H9 (cell line): ENCODE measurements around the gene VTN. TPM values are rescaled to one million over a fixed set of nuclear protein-coding genes. Genes with fewer than 3 reads are reported as not detected.

Source experiments
- DNase-seq: peaks from one replicate; pipeline ENCODE4 v3.0.0-alpha.2; 2017
- H2AFZ ChIP-seq: one replicate; pipeline ENCODE4 v1.6.1; 2013; ENCODE audit warnings: mild to moderate bottlenecking, low read length, control low read depth, moderate library complexity
- H2AK5ac ChIP-seq: 2 replicates; pipeline ENCODE4 v1.6.1; 2013; ENCODE audit warnings: low read length, control low read depth, mixed read lengths; ENCODE audit not compliant: insufficient read length
- H2BK120ac ChIP-seq: one replicate; pipeline ENCODE4 v1.6.1; 2013; ENCODE audit warnings: low read depth, mild to moderate bottlenecking, low read length, control low read depth, inconsistent platforms; ENCODE audit not compliant: poor library complexity, severe bottlenecking
- H2BK12ac ChIP-seq: 2 replicates; pipeline ENCODE4 v1.6.1; 2013; ENCODE audit warnings: low read length, control low read depth, mixed read lengths, low read depth; ENCODE audit not compliant: insufficient read length
- H2BK15ac ChIP-seq: 2 replicates; pipeline ENCODE4 v1.6.1; 2013; ENCODE audit warnings: low read depth, low read length, control low read depth
- H2BK20ac ChIP-seq: one replicate; pipeline ENCODE4 v1.6.1; 2013; ENCODE audit warnings: low read depth, mild to moderate bottlenecking, low read length, control low read depth, inconsistent platforms; ENCODE audit not compliant: poor library complexity, severe bottlenecking
- H2BK5ac ChIP-seq: 2 replicates; pipeline ENCODE4 v1.6.1; 2013; ENCODE audit warnings: low read length, control low read depth, mixed read lengths; ENCODE audit not compliant: insufficient read length
- H3K14ac ChIP-seq: 2 replicates; pipeline ENCODE4 v1.6.1; 2013; ENCODE audit warnings: low read length, control low read depth; ENCODE audit not compliant: insufficient read depth
- H3K18ac ChIP-seq: 2 replicates; pipeline ENCODE4 v1.6.1; 2013; ENCODE audit warnings: low read depth, mild to moderate bottlenecking, mixed read lengths, low read length, control low read depth; ENCODE audit not compliant: insufficient read length
- H3K23ac ChIP-seq: 2 replicates; pipeline ENCODE4 v1.6.1; 2013; ENCODE audit warnings: low read length, control low read depth, mixed read lengths, low read depth; ENCODE audit not compliant: insufficient read length
- H3K23me2 ChIP-seq: 2 replicates; pipeline ENCODE4 v1.6.1; 2013; ENCODE audit warnings: low read depth, mild to moderate bottlenecking, mixed read lengths, low read length, control low read depth; ENCODE audit not compliant: insufficient read length, poor library complexity, severe bottlenecking
- H3K27ac ChIP-seq: 2 replicates; pipeline ENCODE4 v1.5.1; 2013; ENCODE audit warnings: low read length, control low read depth, mixed read lengths, low read depth; ENCODE audit not compliant: insufficient read length
- H3K27me3 ChIP-seq: 2 replicates; pipeline ENCODE4 v1.6.1; 2013; ENCODE audit warnings: low read length, control low read depth, inconsistent platforms; ENCODE audit not compliant: insufficient read depth
- H3K4ac ChIP-seq: 2 replicates; pipeline ENCODE4 v1.6.1; 2013; ENCODE audit warnings: low read depth, mild to moderate bottlenecking, control low read depth, inconsistent platforms, low read length, moderate library complexity
- H3K4me1 ChIP-seq: 2 replicates; pipeline ENCODE4 v1.6.1; 2013; ENCODE audit warnings: low read length, control low read depth, inconsistent platforms; ENCODE audit not compliant: insufficient read depth
- H3K4me2 ChIP-seq: 2 replicates; pipeline ENCODE4 v1.6.1; 2013; ENCODE audit warnings: low read length, control low read depth, mixed read lengths; ENCODE audit not compliant: insufficient read length, insufficient read depth
- H3K56ac ChIP-seq: 2 replicates; pipeline ENCODE4 v1.6.1; 2013; ENCODE audit warnings: low read depth, mild to moderate bottlenecking, mixed read lengths, low read length, control low read depth; ENCODE audit not compliant: insufficient read length
- H3K79me1 ChIP-seq: 2 replicates; pipeline ENCODE4 v1.6.1; 2013; ENCODE audit warnings: low read depth, mild to moderate bottlenecking, moderate library complexity, low read length, control low read depth, inconsistent platforms; ENCODE audit not compliant: insufficient read depth, poor library complexity, severe bottlenecking
- H3K79me2 ChIP-seq: 2 replicates; pipeline ENCODE4 v1.6.1; 2013; ENCODE audit warnings: low read length, control low read depth, inconsistent platforms; ENCODE audit not compliant: insufficient read depth
- H3K9ac ChIP-seq: 2 replicates; pipeline ENCODE4 v1.6.1; 2013; ENCODE audit warnings: low read length, control low read depth, mixed read lengths; ENCODE audit not compliant: insufficient read length; ENCODE audit errors: extremely low read depth
- H3K9me3 ChIP-seq: one replicate; pipeline ENCODE4 v1.6.1; 2013; ENCODE audit warnings: low read depth, low read length, inconsistent platforms; ENCODE audit not compliant: control insufficient read depth
- H3T11ph ChIP-seq: one replicate; pipeline ENCODE4 v1.6.1; 2013; ENCODE audit warnings: mild to moderate bottlenecking, low read length, control low read depth, inconsistent platforms
- H4K20me1 ChIP-seq: one replicate; pipeline ENCODE4 v1.6.1; 2013; ENCODE audit not compliant: control insufficient read depth, insufficient read length, insufficient read depth
- H4K5ac ChIP-seq: 2 replicates; pipeline ENCODE4 v1.6.1; 2013; ENCODE audit warnings: low read depth, mild to moderate bottlenecking, mixed read lengths, low read length, control low read depth; ENCODE audit not compliant: insufficient read length
- H4K8ac ChIP-seq: replicated peaks from 2 replicates; pipeline ENCODE4 v1.6.1; 2013; ENCODE audit warnings: low read length, control low read depth, mixed read lengths, low read depth; ENCODE audit not compliant: insufficient read length
- H4K91ac ChIP-seq: 2 replicates; pipeline ENCODE4 v1.6.1; 2013; ENCODE audit warnings: low read depth, mild to moderate bottlenecking, moderate library complexity, mixed read lengths, low read length, control low read depth; ENCODE audit not compliant: insufficient read length
- H3K27ac Mint-ChIP-seq, 3 experiments: 2 replicates in 2 of 3; 3 replicates in 1 of 3; pipeline ENCODE4 v1.8.0; 2020 to 2021; ENCODE audit warnings: mixed read lengths in 3 of 3, mild to moderate bottlenecking in 1 of 3, moderate library complexity in 1 of 3
- H3K27me3 Mint-ChIP-seq: 2 replicates; pipeline ENCODE4 v1.8.0; 2021; ENCODE audit warnings: low read depth, mild to moderate bottlenecking, moderate library complexity, mixed read lengths
- H3K36me3 Mint-ChIP-seq, 3 experiments: 2 replicates in 2 of 3; 3 replicates in 1 of 3; pipeline ENCODE4 v1.8.0; 2020 to 2021; ENCODE audit warnings: low read depth in 3 of 3, mixed read lengths in 3 of 3; ENCODE audit not compliant: insufficient read depth in 1 of 3
- H3K4me1 Mint-ChIP-seq, 2 experiments: 2 replicates each; pipeline ENCODE4 v1.8.0; 2020; ENCODE audit warnings: mixed read lengths in 2 of 2
- H3K4me3 Mint-ChIP-seq, 2 experiments: 2 replicates in 1 of 2; 3 replicates in 1 of 2; pipeline ENCODE4 v1.8.0; 2020 to 2021; ENCODE audit warnings: mild to moderate bottlenecking in 2 of 2, mixed read lengths in 2 of 2, moderate library complexity in 1 of 2
- H3K9me3 Mint-ChIP-seq, 2 experiments: 2 replicates in 1 of 2; 3 replicates in 1 of 2; pipeline ENCODE4 v1.8.0; 2020; ENCODE audit warnings: mild to moderate bottlenecking in 2 of 2, mixed read lengths in 2 of 2, moderate library complexity in 1 of 2
- CTCF ChIP-seq: fragments of 200-600 bp; sonication (generic); conservative IDR thresholded peaks from 3 replicates; pipeline ENCODE4 v1.8.0; 2021; ENCODE audit warnings: antibody characterized with exemption, mild to moderate bottlenecking
- WGBS: extraction: QIAGEN DNeasy Blood & Tissue Kit; methylation state at CpG from one replicate; pipeline ENCODE4 v1.1.7; 2013; ENCODE audit warnings: missing lambda C conversion rate, low lambda C conversion rate, mixed read lengths; ENCODE audit not compliant: insufficient read length; ENCODE audit errors: extremely low coverage; 5-methylcytosine and 5-hydroxymethylcytosine counted together
- total RNA-seq: library from RNA; stranded (reverse); gene quantifications from 2 replicates; pipeline ENCODE4 v1.2.1, GENCODE V29; 2021

VTN gene
- total RNA-seq, 1 experiment from 2014 or later = not detected

DNA sequence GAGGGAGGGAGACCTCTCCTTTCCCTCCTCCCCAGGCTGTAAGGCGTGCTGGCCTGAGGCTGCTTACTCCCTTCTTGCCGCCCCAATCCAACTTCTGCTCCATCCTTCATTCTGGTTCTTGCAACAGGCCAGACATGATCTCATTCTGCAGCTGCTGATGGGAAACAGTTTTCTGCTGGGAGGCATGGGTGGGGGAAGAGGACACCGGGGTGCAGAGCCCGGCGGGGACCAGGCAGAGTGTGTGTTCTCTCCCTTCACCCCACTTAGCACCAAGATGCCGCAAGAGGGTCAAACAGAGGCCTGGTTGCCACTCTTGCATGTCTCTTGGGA is 2.8 kb upstream of the VTN start:
- Histone ChIP-seq H3K27me3 (peaks cover 12% of the 10 kb centered on the region; the same call in 1 of the 2 replicates), H2BK15ac (no peak overlapping the region), H3K27ac (no peak overlapping the region), H3K4me2 (peak overlapping the region; percentile 53), H2AK5ac (no peak overlapping the region), H3T11ph (no peak overlapping the region), H2BK5ac (no peak overlapping the region), H3K79me2 (no peaks in the 10 kb centered on the region), H2BK20ac (no peak overlapping the region), H3K18ac (no peak overlapping the region), H2BK12ac (no peak overlapping the region), H4K20me1 (peaks cover 2% of the 10 kb centered on the region), H3K14ac (no peak overlapping the region), H4K8ac (no peak overlapping the region), H3K4ac (no peak overlapping the region), H4K5ac (no peak overlapping the region), H3K23ac (no peak overlapping the region), H2AFZ (no peak overlapping the region), H3K56ac (no peak overlapping the region), H3K9ac (no peak overlapping the region), H3K23me2 (peaks cover 10% of the 10 kb centered on the region), H3K79me1 (no peaks in the 10 kb centered on the region), H3K9me3 (no peaks in the 10 kb centered on the region), H3K4me1 (peaks cover 2% of the 10 kb centered on the region; the same call in 1 of the 2 replicates), H4K91ac (no peak overlapping the region), H2BK120ac (no peak overlapping the region)
- H3K9me3 Mint-ChIP-seq = no peaks in the 10 kb centered on the region; a peak in 2 of 5 replicates
- peaks cover 48% of the 10 kb centered on the region for H3K27me3 Mint-ChIP-seq
- DNase-seq = no peak
- H3K27ac Mint-ChIP-seq = no peak overlapping the region
- no peak for TF ChIP-seq CTCF
- H3K36me3 Mint-ChIP-seq = peaks cover 0 to 6% (median 2%) of the 10 kb centered on the region in 3 experiments; a peak in 3 of 7 replicates
- peak overlapping the region; percentile 57 to 83 for H3K4me3 Mint-ChIP-seq
- peaks cover 14 to 21% of the 10 kb centered on the region in 2 experiments for H3K4me1 Mint-ChIP-seq
- no CpG with 5 or more reads among the region's 6 CpGs for WGBS
